ENCODE data around the gene PPP4R4. TPM values are rescaled to one million over a fixed set of nuclear protein-coding genes. Genes with fewer than 3 reads are reported as not detected.
A peak's percentile ranks its signal among the peaks of the same experiment; 100 is the strongest.

Gene PPP4R4
- polyA plus RNA-seq, 1 donor from 2014 or later: 4.8 TPM

- Histone ChIP-seq H3K9me2 (ENCODE audit: insufficient read depth, low read length) (no peaks in the 10 kb centered on the region), H3K27ac (ENCODE audit: low read length) (no peak overlapping the region), H4K20me1 (ENCODE audit: insufficient read depth) (no peaks in the 10 kb centered on the region), H3K36me3 (ENCODE audit: insufficient read depth, low read length) (no peaks in the 10 kb centered on the region), H3K4me3 (ENCODE audit: low read length) (no peak overlapping the region), H3K9me3 (ENCODE audit: low read length) (no peaks in the 10 kb centered on the region), H3F3A (ENCODE audit: insufficient read depth, low read length, poor library complexity, severe bottlenecking) (no peaks in the 10 kb centered on the region), H3K4me2 (ENCODE audit: low read length) (no peak overlapping the region), H2AFZ (ENCODE audit: low read depth, low read length) (no peak overlapping the region), H3K9ac (ENCODE audit: low read length) (no peak overlapping the region), H3K79me2 (replicated peaks; ENCODE audit: insufficient read depth, low read length) (no peaks in the 10 kb centered on the region), H3K27me3 (ENCODE audit: insufficient read depth, low read depth, low read length) (peaks cover 30% of the 10 kb centered on the region)
- TF ChIP-seq EZH2 (IDR thresholded peaks at IDR 0.05; ENCODE audit: borderline replicate concordance, insufficient read depth, low read length, poor library complexity, severe bottlenecking): no peak
- no peak for TF ChIP-seq EP300 (conservative IDR thresholded peaks at IDR 0.05; ENCODE audit: poor library complexity, severe bottlenecking)
- no peak for TF ChIP-seq TAF1 (IDR thresholded peaks at IDR 0.05; ENCODE audit: low read depth)
- TF ChIP-seq RAD21 (conservative IDR thresholded peaks at IDR 0.05): no peak
- TF ChIP-seq CTCF (IDR thresholded peaks at IDR 0.05; ENCODE audit: poor library complexity, severe bottlenecking): no peak
- TF ChIP-seq MXI1 (conservative IDR thresholded peaks at IDR 0.05; ENCODE audit: poor library complexity, severe bottlenecking): no peak
- TF ChIP-seq POLR2AphosphoS5 (IDR thresholded peaks at IDR 0.05): no peak
- TF ChIP-seq SMC3 (conservative IDR thresholded peaks at IDR 0.05; ENCODE audit: poor library complexity): no peak
- no peak for TF ChIP-seq REST (IDR thresholded peaks at IDR 0.05; ENCODE audit: borderline replicate concordance)
Observed at GRCh38 chr14:94172545-94172944, 1.6 kb upstream of the PPP4R4 start.

GRCh38 chr14:94173471-94173884, 644 bp upstream of the PPP4R4 start:
- no peaks in the 10 kb centered on the region for H4K20me1 ChIP-seq (ENCODE audit: insufficient read depth)
- H3K9ac ChIP-seq (ENCODE audit: low read length): peak overlapping the region; percentile 59
- TF ChIP-seq REST (IDR thresholded peaks at IDR 0.05; ENCODE audit: borderline replicate concordance): no peak
- TF ChIP-seq MXI1 (conservative IDR thresholded peaks at IDR 0.05; ENCODE audit: poor library complexity, severe bottlenecking): no peak
- TF ChIP-seq TAF1 (IDR thresholded peaks at IDR 0.05; ENCODE audit: low read depth): no peak
- TF ChIP-seq EP300 (conservative IDR thresholded peaks at IDR 0.05; ENCODE audit: poor library complexity, severe bottlenecking): no peak
- no peak for TF ChIP-seq EZH2 (IDR thresholded peaks at IDR 0.05; ENCODE audit: borderline replicate concordance, insufficient read depth, low read length, poor library complexity, severe bottlenecking)
- no peak for TF ChIP-seq SMC3 (conservative IDR thresholded peaks at IDR 0.05; ENCODE audit: poor library complexity)
- TF ChIP-seq POLR2AphosphoS5 (IDR thresholded peaks at IDR 0.05): no peak
- TF ChIP-seq CTCF (IDR thresholded peaks at IDR 0.05; ENCODE audit: poor library complexity, severe bottlenecking): no peak
- TF ChIP-seq RAD21 (conservative IDR thresholded peaks at IDR 0.05): no peak
- H3K27ac ChIP-seq (ENCODE audit: low read length): no peak overlapping the region
- no peaks in the 10 kb centered on the region for H3K9me3 ChIP-seq (ENCODE audit: low read length)
- H3K9me2 ChIP-seq (ENCODE audit: insufficient read depth, low read length): no peaks in the 10 kb centered on the region
- no peaks in the 10 kb centered on the region for H3F3A ChIP-seq (ENCODE audit: insufficient read depth, low read length, poor library complexity, severe bottlenecking)
- H3K4me3 ChIP-seq (ENCODE audit: low read length): peak overlapping the region; percentile 77
- no peaks in the 10 kb centered on the region for H3K36me3 ChIP-seq (ENCODE audit: insufficient read depth, low read length)
- peak overlapping the region; percentile 71 for H3K4me2 ChIP-seq (ENCODE audit: low read length)
- no peaks in the 10 kb centered on the region for H3K79me2 ChIP-seq (replicated peaks; ENCODE audit: insufficient read depth, low read length)
- peaks cover 30% of the 10 kb centered on the region for H3K27me3 ChIP-seq (ENCODE audit: insufficient read depth, low read depth, low read length)
- peak overlapping the region; percentile 77 for H2AFZ ChIP-seq (ENCODE audit: low read depth, low read length)
